Stimulated activated CD8-positive, alpha-beta memory T cell treated with anti-CD3 and anti-CD28 coated beads, Interleukin-7, amount 100 ng/mL, for 24 hours (primary cell): Measurements from ENCODE around the gene EAF2.
"Not testable (repeated sequence)": the region's sequence is repeated elsewhere in the genome, so short reads cannot be mapped to it uniquely, and the experiment has no call there.

ENCODE experiments used
- DNase-seq: peaks from one replicate; pipeline ENCODE4 v3.0.0-alpha.2; 2020; ENCODE audit warnings: low read depth

The EAF2 gene

DNA sequence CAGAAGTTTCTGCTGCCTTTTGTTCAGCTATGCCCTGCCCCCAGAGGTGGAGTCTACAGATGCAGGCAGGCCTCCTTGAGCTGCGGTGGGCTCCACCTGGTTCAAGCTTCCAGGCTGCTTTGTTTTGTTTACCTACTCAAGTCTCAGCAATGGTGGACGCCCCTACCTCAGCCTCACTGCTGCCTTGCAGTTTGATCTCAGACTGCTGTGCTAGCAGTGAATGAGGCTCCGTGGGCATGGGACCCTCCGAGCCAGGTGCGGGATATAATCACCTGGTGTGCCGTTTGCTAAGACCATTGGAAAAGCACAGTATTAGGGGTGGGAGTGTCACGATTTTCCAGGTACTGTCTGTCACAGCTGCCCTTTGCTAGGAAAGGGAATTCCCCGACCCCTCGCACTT is 28.2 kb downstream of the EAF2 start:
- not testable (repeated sequence) for DNase-seq

DNA sequence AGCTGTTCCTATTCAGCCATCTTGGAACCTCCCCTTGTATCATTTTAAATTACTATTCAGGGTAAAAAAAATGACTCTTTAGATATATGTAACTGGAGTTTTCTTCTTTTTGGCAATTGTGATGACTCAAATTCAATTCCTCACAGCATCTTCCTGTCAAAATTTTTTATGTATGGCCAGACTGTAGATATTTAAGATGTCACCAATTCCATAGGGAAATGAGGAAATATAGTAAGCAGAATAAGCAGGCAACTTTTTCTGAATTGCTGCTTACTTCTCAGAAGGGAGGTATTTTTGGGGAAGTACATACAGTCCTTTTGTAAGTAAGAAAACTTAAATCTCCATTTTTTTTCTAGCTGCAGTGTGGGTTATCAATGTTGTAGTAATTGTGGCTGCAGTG is 28.8 kb downstream of the EAF2 start:
- DNase-seq, result no peak

DNA sequence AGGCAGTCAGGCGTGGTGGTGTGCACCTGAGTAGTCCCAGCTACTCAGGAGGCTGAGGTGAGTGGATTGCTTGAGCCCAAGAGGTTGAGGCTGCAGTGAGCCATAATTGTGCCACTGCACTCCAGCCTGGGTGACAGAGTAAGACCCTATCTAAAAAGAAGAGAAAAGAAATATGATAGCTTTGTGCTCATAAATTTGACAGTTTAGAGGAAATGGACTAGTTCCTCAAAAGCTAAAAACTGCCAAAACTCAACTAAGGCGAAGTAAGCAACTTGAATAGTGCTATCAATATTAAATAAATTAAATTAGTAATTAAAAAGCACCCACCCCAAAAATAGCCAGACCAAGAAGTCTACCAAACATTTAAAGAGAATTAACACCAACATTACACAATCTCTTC is 34.7 kb downstream of the EAF2 start:
- no peak for DNase-seq

DNA sequence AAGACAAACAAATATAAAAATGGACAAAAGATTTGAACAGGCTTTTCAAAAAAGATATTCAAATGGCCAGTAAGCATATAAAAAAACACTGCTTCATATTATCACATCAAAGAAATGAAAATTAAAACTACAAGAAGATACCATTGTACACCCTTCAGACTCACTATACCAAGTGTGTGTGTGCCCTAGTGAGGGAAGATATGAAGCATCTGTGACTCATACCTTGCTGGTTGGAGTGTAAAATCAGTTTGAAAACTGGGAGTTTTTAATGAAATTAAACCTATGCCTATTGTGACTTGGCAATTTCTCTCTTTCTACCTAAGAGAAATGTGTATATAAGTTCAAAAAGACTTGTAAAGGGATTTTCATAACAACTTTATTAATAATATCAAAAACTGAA is 35.7 kb downstream of the EAF2 start:
- no peak for DNase-seq

DNA sequence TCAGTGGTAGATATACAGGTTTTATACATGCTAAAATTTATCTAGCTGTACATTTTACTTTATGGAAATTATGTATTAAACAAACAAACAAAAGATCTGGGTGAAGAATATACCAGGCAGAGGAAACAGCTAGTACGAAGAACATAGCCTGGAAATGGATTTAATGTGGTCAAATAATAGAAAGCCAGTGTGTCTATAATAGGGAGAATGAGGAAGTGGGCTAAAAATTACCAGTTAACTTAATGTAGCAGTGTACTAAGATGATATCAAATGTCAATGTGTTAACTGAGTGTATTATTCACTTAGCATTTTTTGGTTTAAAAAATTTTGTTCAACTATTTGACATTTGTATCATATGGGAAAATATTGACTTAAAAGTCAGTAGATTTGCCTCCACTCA is 36.4 kb downstream of the EAF2 start:
- no peak for DNase-seq

DNA sequence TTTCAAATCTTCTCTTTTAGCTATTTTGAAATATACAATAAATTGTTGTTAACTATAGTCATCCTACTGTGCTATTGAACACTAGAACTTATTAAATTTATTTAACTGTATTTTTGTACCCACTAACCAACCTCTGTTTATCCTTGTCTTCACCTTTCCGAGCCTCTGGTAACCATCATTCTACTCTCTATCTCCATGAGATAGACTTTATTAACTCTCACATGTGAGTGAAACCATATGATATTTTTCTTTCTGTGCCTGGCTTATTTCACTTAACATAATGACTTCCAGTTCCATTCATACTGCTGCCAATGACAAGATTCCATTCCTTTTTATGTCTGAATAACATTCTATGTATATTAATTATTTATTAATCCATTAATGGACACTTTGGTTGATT is 43.4 kb downstream of the EAF2 start:
- DNase-seq, result no peak

DNA sequence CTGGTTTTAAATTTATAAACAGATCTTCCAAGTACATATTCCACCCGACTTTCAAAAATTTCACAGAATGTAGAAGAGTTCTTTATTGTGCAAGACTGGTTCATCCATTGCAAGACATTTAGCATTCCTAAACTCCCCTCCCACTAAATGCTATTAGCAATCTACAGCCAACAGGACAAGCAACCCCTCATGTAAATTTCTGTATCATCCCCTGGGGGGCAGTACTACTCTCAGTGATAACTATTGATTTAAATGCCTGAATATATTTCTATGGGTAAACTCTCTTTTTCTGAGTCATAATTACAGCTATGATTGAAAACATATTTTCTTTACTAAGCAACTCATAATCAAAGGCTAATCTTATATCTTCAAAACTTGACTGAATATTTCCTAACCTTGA is 48.5 kb downstream of the EAF2 start:
- DNase-seq, result no peak

DNA sequence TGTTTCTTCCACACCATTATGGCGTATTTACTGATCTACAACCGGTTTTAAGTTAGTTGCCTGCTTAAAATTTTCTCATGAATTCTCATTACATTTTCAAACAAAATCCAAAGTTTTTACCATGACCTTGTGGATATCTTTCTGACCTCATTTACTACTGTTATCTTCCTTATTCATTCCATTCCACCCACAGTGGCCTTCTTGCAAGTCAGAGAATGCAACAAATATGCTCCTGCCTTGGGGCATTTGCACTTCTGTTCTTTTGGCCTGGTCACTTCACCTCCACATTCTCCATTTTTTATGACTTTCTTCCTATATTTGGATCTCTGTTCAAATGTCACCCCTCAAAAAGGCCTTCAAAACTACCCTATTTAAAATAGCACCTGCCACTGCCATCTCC is 50.4 kb downstream of the EAF2 start:
- no peak for DNase-seq

DNA sequence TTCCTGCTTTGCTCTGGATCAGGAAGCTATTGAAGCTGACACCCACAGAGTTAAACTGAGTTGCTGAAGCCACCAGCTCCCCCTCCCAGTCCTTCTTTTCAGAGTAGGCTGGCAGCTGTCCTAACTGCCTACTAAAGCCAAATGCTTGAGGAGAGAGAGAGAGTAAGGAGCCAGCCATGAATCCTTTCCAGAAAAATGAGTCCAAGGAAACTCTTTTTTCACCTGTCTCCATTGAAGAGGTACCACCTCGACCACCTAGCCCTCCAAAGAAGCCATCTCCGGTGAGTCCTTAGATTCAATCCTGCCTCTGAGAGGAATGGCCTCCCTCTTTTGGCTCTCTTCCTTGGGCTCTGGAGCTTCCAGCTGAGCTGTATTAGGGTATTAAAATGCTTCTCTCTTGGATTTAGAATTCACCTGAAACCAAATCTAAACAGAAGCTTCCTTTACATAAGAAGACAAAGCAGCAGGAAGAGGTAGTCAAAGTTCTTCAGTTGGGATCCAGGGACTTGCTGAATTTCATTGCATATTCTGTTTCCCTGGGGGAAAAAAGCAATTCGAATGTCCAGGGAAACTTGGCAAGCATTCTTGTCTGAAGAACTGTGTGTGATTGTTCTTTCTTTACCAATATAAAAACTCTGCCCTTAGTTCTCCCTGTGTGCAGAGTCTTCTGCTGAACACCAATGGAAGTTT is 59.4 kb downstream of the EAF2 start, which contains the start of gene SLC15A2:
TSS of gene SLC15A2 (plus strand) at position 101 of the 690 bp plus-strand sequence. CDS start at position 177, 76 bp downstream.
- no peak for DNase-seq

DNA sequence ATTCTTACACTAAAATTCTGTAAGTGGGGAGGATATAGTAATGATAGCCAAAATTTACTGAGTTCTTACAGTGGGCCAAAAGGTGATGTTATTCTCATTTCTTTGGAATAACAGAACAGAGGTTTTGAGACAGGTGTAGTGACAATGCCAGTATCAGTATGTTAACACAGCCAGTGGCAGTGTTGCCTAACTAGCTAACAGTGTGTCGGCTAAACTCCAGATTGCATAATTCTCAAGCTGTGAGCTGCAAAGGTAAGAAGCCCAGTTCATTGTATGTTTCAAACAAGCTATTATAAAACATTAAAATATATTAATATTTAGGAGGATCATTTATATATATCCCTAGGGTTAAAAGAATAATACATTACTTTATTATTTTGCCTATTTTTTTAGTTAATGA is 60.1 kb downstream of the EAF2 start:
- no peak for DNase-seq

DNA sequence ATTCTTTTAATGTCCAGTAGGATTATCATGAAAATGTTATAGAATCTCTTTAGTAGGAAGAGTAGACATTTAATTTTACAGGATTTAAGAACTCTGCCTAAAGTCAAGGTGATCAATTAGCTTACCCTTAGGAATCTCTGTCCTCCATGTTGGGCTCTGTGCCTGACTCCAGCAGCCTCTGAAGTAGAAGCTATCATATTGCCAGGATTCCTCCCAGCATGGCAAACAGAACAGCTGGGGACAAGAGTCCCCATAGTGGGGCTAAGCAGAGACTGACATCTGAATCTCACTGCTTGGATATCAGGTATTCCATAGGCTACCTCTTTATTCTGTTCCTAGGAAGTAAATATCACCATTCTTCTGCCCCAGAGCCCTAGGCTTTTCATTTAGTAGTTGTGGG is 60.7 kb downstream of the EAF2 start:
- DNase-seq, result no peak

DNA sequence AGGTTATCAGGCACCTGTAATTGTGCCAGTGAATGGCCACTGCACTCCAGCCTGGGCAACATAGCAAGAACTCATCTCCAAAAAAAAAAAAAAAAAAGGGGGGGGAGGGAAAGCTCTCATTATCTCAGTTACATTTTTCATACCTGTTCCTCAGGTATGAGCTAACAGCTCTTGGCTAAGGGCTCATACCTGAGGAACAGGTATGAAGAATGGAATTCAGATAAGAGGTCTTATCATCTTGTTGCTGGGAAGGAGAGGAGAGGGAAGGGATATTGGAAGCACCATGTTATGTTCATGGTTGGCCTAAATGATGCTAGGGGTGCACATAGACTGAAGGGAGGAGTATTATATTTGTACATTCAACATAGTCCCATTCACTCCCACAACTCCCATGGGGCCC is 61.8 kb downstream of the EAF2 start:
- no peak for DNase-seq

DNA sequence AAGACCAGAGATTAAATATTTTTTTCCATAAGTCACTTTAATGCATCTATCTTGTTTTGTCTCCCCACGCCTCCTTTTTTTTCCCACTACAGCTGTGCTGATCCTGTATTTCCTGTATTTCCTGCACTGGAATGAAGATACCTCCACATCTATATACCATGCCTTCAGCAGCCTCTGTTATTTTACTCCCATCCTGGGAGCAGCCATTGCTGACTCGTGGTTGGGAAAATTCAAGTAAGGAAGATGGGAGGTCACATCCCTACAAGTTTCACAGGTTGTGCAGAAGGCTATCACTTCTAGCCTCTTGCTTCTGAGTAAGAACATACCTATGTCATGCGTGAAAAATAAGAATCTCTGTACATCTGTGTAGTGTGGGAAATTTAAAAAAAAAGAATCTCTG is 62.3 kb downstream of the EAF2 start:
- DNase-seq, result no peak

DNA sequence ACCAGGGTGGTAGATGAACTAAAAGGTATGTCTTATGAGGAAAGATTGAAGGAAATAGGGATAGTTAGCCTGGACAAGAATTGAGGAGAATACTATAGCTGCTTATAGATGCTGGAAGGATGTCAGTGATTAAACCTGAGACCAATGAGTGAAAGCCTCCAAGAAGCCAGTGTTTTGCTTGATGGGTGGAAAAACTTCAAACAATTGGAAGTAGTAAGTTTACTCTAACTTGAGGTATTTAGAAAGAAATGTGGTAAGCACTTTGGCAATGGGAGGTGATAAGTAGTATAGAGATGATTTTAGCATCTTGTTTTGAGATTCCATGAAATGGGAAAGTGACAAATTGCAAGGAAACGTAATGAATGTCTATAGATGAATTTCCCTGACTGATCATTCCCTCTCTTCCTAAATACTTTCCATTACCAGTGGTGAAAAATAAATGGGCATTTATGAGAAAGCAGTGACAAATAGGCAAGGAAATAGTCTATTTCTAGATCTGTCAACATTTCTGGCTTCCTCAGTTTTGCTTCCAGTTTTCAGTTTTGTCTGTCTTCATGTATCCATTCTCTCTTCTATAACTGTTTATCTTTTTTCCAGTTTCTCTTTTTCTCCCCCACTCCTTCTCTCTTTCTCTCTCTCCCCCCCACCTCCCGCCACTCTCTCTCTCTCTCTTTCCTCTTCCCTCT is 78.4 kb downstream of the EAF2 start:
- DNase-seq, result no peak

DNA sequence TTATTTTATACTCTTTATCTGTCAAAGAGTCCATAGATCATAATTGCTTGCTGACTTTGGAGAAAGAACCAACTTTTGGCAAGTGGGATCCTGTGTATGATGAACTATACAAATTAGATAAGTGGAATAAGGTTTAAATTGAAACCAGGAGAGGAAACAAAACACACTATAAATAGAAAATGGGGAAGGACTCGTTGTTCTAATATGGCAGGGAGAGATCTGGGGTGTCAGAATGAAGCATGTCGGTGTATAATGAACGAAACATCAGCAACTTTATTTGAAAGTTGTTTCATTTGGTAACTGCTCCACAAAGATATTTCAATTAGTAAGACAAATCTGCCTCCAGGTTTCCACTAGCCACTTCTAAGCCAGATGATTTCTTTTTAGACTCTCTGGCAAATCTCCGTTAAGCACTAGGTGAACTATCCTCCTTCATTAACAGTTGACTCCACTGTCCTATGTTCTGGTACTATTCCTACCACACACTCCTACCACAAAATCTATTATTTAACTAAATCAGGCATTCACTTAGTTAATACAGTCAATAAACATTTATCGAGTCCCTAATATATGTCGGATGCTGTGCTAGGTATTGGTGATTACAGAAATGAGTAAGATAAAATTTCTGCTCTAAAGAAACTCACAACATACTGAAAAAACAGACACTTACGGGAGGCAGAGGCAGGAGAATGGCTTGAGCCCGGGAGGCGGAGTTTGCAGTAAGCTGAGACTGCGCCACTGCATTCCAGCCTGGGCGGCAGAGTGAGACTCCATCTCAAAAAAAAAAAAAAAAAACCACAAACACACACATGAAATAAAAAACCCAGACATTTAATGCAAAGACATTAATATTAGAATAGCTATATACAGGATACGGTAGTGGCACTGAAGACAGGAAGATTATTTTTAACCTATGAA is 79.3 kb downstream of the EAF2 start:
- no peak for DNase-seq

DNA sequence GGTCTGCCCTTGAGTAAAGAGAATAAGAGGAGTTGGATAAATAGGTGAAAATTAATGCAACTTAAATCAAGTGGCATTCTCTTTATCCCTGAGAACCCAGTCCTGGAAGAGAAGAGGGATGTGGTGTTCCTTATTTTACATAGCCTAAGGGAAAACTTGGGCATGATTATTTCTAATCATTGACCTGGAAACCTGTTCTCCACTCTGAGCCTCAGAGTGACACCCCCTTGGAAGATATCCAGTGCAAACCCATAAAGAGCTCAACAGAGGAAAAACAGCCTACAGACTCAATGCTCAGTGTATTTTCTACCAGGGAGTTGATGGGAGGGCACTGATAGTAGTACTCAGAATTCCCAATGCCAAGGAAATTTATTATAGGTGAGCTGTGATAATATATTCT is 81.2 kb downstream of the EAF2 start:
- DNase-seq, result no peak

DNA sequence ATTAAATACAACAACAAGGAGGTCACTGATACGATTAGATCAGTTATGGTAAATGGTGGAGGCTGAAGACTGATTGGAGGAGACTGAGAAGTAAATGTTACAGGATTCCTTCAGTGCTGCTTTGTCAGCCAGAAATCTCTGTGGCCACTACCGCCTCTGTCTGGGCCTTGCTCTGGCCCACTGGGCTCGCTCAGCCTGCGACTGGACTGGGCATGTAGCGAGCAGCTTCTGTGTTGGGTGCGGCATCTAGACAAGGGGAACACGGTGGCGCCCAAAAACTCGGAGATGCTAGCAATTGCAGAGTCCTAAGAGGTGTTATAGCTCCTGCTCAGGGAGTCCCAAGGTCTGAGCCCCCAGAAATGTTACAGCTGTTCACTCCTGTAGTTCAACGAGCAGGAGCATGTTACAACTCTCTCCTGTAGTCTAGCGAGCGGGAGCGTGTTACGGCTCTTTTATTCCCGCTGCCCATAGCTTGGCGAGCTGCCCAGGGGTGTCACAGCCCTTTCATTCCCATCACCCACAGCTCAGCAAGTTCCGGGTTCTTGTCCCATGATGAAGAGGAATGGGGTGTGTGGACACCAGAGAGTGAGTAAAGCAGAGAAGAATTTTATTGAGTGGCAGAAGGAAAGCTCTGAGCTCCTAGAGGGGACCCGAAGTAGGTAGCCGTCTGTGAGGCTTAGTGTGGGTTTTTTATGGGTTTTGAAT is 83.9 kb downstream of the EAF2 start:
- no peak for DNase-seq

DNA sequence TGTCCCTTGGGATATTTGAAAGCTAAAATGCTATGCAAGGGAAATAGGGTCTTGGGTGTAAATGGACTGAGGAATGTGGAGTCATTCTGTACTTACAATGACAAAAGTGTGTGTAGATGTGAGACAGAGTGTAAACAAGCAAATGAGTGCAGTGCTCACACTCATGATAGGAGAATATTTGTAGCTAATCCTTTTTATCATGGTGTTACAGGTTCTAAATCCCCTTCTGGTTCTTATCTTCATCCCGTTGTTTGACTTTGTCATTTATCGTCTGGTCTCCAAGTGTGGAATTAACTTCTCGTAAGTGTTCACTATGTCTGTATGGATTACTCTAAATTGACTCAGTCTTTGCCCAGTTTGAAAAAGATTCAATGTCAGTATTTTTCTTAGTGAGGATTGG is 89.7 kb downstream of the EAF2 start:
- DNase-seq, result no peak

DNA sequence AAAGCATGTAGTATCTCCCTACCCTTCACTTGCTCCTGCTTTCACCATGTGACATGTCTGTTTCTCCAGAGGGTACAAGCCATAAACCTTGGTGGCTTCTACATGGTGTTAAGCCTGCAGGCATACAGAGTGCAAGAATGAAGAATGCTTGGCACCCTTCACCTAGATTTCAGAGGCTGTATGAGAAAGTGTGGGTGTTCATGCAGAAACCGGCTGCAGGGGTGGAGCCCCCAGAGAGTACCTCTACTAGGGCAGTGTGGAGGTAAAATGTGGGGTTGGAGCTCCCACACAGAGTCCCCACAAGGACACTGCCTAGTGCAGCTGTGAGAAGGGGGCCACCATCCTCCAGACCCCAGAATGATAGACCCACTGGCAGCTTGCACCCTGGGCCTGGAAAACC is 91.4 kb downstream of the EAF2 start:
- DNase-seq, result no peak
